Liver (tissue), 3 donors: Measurements from ENCODE around the gene ZNF260.

Source experiments
- EGR1 ChIP-seq, 2 donors: IDR thresholded peaks; 2 replicates each; pipeline ENCODE4 v1.6.1; 2016 to 2018; ENCODE audit warnings: antibody characterized with exemption in 2 of 2, low read depth in 2 of 2
- FOXA1 ChIP-seq: IDR thresholded peaks from 2 replicates; pipeline ENCODE4 v1.6.1; 2016; ENCODE audit warnings: antibody characterized with exemption
- GABPA ChIP-seq, 2 donors: IDR thresholded peaks in 1 of 2; conservative IDR thresholded peaks in 1 of 2; 2 replicates each; pipeline ENCODE4 v1.6.1; 2016; ENCODE audit warnings: antibody characterized with exemption in 2 of 2, mild to moderate bottlenecking in 1 of 2, moderate library complexity in 1 of 2
- HNF4A ChIP-seq, 2 donors: conservative IDR thresholded peaks; 2 replicates each; pipeline ENCODE4 v1.6.1; 2016; ENCODE audit warnings: antibody characterized with exemption in 2 of 2, mild to moderate bottlenecking in 2 of 2
- HNF4G ChIP-seq: IDR thresholded peaks from 2 replicates; pipeline ENCODE4 v1.6.1; 2016; ENCODE audit warnings: antibody characterized with exemption
- JUND ChIP-seq, 2 donors: IDR thresholded peaks; 2 replicates each; pipeline ENCODE4 v1.6.1; 2016; ENCODE audit warnings: antibody characterized with exemption in 2 of 2
- NR2F2 ChIP-seq: IDR thresholded peaks from 2 replicates; pipeline ENCODE4 v1.6.1; 2016; ENCODE audit warnings: antibody characterized with exemption
- RAD21 ChIP-seq, 2 donors: IDR thresholded peaks; 2 replicates each; pipeline ENCODE4 v1.6.1; 2016; ENCODE audit warnings: antibody characterized with exemption in 2 of 2, mild to moderate bottlenecking in 2 of 2
- SP1 ChIP-seq: IDR thresholded peaks from 2 replicates; pipeline ENCODE4 v1.6.1; 2018; ENCODE audit warnings: antibody characterized with exemption, mild to moderate bottlenecking
- TAF1 ChIP-seq: conservative IDR thresholded peaks from 2 replicates; pipeline ENCODE4 v1.6.1; 2016; ENCODE audit warnings: antibody characterized with exemption, mild to moderate bottlenecking
- YY1 ChIP-seq: IDR thresholded peaks from 2 replicates; pipeline ENCODE4 v1.6.1; 2016; ENCODE audit warnings: antibody characterized with exemption, mild to moderate bottlenecking
- TF ChIP-seq, protein P1 (sequence below): fragments of 150-350 bp; IDR thresholded peaks from 2 replicates; pipeline ENCODE4 v1.5.1; 2017; ENCODE audit warnings: improper control_type of control experiment, low read depth, low read length; ENCODE audit not compliant: missing input control
- TF ChIP-seq, protein P2 (sequence below): IDR thresholded peaks from 2 replicates; pipeline ENCODE4 v1.6.1; 2016; ENCODE audit warnings: antibody characterized with exemption
- TF ChIP-seq, protein P3 (sequence below): IDR thresholded peaks from 2 replicates; pipeline ENCODE4 v1.6.1; 2016; ENCODE audit warnings: antibody characterized with exemption
- donor health status: healthy.
- donor health status: healthy.

DNA sequence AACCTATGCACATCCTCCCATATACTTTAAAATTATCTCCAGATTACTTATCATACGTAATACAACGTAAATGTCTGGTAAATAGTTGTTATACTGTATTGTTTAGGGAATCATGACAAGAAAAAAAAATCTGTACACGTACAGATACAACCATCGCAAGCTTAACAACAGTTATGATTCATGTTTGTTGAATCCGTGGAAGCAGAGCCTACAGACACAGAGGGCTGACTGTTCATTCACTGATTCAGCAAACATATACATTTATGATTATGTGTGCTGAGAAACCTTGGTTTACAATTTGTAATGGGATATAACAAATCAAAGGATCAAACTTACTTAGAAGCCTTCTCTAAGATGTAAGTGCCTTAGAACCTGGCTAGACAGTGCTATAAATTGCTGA, 1.5 kb downstream of the ZNF260 start:
- TF ChIP-seq, protein P1, sequence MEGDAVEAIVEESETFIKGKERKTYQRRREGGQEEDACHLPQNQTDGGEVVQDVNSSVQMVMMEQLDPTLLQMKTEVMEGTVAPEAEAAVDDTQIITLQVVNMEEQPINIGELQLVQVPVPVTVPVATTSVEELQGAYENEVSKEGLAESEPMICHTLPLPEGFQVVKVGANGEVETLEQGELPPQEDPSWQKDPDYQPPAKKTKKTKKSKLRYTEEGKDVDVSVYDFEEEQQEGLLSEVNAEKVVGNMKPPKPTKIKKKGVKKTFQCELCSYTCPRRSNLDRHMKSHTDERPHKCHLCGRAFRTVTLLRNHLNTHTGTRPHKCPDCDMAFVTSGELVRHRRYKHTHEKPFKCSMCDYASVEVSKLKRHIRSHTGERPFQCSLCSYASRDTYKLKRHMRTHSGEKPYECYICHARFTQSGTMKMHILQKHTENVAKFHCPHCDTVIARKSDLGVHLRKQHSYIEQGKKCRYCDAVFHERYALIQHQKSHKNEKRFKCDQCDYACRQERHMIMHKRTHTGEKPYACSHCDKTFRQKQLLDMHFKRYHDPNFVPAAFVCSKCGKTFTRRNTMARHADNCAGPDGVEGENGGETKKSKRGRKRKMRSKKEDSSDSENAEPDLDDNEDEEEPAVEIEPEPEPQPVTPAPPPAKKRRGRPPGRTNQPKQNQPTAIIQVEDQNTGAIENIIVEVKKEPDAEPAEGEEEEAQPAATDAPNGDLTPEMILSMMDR, result no peak
- TF ChIP-seq YY1 (no peak), FOXA1 (no peak), RAD21 (IDR thresholded peaks at IDR 0.05) (no peak), EGR1 (IDR thresholded peaks at IDR 0.05; ENCODE audit: low read depth in 2 of 2) (no peak), TAF1 (no peak), HNF4G (no peak), GABPA (IDR thresholded peaks at IDR 0.05 in 1 of 2, conservative IDR thresholded peaks at IDR 0.05 in 1 of 2) (no peak), JUND (IDR thresholded peaks at IDR 0.05) (no peak), NR2F2 (no peak), HNF4A (conservative IDR thresholded peaks at IDR 0.05) (no peak), SP1 (no peak)
- TF ChIP-seq, protein P2, sequence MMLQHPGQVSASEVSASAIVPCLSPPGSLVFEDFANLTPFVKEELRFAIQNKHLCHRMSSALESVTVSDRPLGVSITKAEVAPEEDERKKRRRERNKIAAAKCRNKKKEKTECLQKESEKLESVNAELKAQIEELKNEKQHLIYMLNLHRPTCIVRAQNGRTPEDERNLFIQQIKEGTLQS, result no peak
- TF ChIP-seq, protein P3, sequence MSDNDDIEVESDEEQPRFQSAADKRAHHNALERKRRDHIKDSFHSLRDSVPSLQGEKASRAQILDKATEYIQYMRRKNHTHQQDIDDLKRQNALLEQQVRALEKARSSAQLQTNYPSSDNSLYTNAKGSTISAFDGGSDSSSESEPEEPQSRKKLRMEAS, result no peak
